Stomach (tissue), 4 donors: ENCODE data around the gene HSD17B2.

Source experiments
- CTCF ChIP-seq, 7 experiments: fragments of 450-650 bp in 4 of 7; fragments of 200-600 bp in 3 of 7; sonication (generic) in 3 of 7; IDR thresholded peaks; one replicate each; pipeline ENCODE4 v1.5.1; 2016 to 2019; ENCODE audit warnings: antibody characterized with exemption in 7 of 7, control low read depth in 2 of 7, mild to moderate bottlenecking in 1 of 7
- POLR2AphosphoS5 ChIP-seq, 3 donors: sonication (generic); formaldehyde crosslinking; IDR thresholded peaks; one replicate each; pipeline ENCODE4 v1.6.1; 2016; ENCODE audit warnings: antibody characterized with exemption in 3 of 3

GRCh38 chr16:82082097-82082496 lies 47.0 kb downstream of the HSD17B2 start:
- TF ChIP-seq CTCF (IDR thresholded peaks at IDR 0.05) (no peak), POLR2AphosphoS5 (IDR thresholded peaks at IDR 0.05) (no peak)
